HL-60 (cell line): ENCODE data around the gene TNFRSF9.

Experiments
- GABPA ChIP-seq: IDR thresholded peaks from 2 replicates; pipeline ENCODE4 v1.6.1; 2012; ENCODE audit warnings: low read depth
- POLR2AphosphoS5 ChIP-seq: IDR thresholded peaks from 2 replicates; pipeline ENCODE4 v1.6.1; 2012; ENCODE audit warnings: low read depth
- SPI1 ChIP-seq: IDR thresholded peaks from 2 replicates; pipeline ENCODE4 v1.6.1; 2012; ENCODE audit warnings: low read depth, mild to moderate bottlenecking, borderline replicate concordance
- TF ChIP-seq, protein P1 (sequence below): IDR thresholded peaks from one replicate; pipeline ENCODE4 v1.5.1; 2011; ENCODE audit warnings: low read length, control low read depth, inconsistent platforms; ENCODE audit not compliant: insufficient read depth

DNA sequence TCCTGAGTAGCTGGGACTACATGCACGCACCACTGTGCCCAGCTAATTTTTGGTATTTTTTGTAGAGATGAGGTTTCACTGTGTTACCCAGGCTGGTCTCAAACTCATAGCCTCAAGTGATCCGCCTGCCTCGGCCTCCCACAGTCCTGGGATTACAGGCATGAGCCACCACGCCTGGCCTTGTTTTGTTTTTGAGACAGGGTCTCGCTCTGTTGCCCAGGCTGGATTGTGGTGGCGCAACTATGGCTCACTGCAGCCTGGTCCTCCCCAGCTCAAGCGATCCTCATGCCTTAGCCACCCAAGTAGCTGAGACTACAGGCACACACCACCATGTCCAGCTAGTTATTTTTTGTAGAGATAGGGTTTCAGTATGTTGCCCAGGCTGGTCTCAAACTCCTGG, 46.9 kb upstream of the TNFRSF9 start:
- TF ChIP-seq POLR2AphosphoS5 (no peak), GABPA (no peak), SPI1 (no peak)
- TF ChIP-seq, protein P1, sequence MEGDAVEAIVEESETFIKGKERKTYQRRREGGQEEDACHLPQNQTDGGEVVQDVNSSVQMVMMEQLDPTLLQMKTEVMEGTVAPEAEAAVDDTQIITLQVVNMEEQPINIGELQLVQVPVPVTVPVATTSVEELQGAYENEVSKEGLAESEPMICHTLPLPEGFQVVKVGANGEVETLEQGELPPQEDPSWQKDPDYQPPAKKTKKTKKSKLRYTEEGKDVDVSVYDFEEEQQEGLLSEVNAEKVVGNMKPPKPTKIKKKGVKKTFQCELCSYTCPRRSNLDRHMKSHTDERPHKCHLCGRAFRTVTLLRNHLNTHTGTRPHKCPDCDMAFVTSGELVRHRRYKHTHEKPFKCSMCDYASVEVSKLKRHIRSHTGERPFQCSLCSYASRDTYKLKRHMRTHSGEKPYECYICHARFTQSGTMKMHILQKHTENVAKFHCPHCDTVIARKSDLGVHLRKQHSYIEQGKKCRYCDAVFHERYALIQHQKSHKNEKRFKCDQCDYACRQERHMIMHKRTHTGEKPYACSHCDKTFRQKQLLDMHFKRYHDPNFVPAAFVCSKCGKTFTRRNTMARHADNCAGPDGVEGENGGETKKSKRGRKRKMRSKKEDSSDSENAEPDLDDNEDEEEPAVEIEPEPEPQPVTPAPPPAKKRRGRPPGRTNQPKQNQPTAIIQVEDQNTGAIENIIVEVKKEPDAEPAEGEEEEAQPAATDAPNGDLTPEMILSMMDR = no peak
